ENCODE measurements around the gene SLC22A23.

GRCh38 chr6:3333263-3333662 is 123.6 kb downstream of the SLC22A23 start:
- TF ChIP-seq CTCF (IDR thresholded peaks at IDR 0.05; ENCODE audit: low read depth, low read length) (no peak), EZH2phosphoT487 (IDR thresholded peaks at IDR 0.05; ENCODE audit: low read depth) (no peak)

Data from OCI-LY3 (cell line).